ENCODE measurements around the gene ADI1. TPM values are rescaled to one million over a fixed set of nuclear protein-coding genes. Genes with fewer than 3 reads are reported as not detected.

ADI1 gene
- total RNA-seq, 1 experiment from 2014 or later, result 69.2 TPM

DNA sequence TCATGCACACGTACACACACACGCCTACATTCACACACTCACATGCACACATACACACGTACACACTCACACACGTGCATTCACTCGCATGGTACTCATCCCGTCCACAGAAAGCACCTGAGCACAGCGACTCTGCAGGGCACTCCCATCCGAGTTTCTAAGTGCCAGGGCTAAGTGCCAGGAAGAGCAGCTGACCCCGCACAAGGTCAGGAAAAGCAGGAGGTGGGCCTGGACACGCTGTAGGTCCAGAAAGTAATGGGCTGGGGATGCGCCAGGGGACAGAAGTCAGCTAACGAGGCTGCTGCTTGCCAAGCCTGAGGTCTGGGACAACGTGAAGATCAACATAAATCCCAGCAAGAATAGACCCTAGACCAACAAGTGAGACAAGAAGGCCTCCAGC lies 15.8 kb downstream of the ADI1 start:
- Mint-ChIP-seq H3K27ac (ENCODE audit: unreplicated experiment) (no peak overlapping the region), H3K4me3 (ENCODE audit: unreplicated experiment) (no peak overlapping the region), H3K27me3 (ENCODE audit: insufficient read depth, unreplicated experiment) (no peaks in the 10 kb centered on the region), H3K4me1 (ENCODE audit: low read depth, unreplicated experiment) (peaks cover 6% of the 10 kb centered on the region), H3K9me3 (ENCODE audit: unreplicated experiment) (no peaks in the 10 kb centered on the region), H3K36me3 (ENCODE audit: insufficient read depth, unreplicated experiment) (peaks cover 70% of the 10 kb centered on the region)
- CTCF ChIA-PET, result no interaction called here
- BruUV-seq (replicated peaks), result no TSS peak
- intact Hi-C loops (cut with micrococcal nuclease; ENCODE audit: unreplicated experiment), result no loop called here
- peaks cover 2% of the 10 kb centered on the region; the same call in 1 of the 2 replicates for H3K36me3 ChIP-seq (ENCODE audit: control insufficient read depth, insufficient read depth, low read length)
- no peaks in the 10 kb centered on the region for H3K27me3 ChIP-seq (replicated peaks; ENCODE audit: control insufficient read depth, insufficient read depth, low read length)
- POLR2A ChIA-PET, result no interaction called here
- H3K4me3 ChIP-seq (ENCODE audit: low read depth, low read length), result no peak overlapping the region
- H3K9me3 ChIP-seq, result no peaks in the 10 kb centered on the region
- no peak for DNase-seq
- H3K4me1 ChIP-seq, result no peaks in the 10 kb centered on the region
- TF ChIP-seq, protein P1, sequence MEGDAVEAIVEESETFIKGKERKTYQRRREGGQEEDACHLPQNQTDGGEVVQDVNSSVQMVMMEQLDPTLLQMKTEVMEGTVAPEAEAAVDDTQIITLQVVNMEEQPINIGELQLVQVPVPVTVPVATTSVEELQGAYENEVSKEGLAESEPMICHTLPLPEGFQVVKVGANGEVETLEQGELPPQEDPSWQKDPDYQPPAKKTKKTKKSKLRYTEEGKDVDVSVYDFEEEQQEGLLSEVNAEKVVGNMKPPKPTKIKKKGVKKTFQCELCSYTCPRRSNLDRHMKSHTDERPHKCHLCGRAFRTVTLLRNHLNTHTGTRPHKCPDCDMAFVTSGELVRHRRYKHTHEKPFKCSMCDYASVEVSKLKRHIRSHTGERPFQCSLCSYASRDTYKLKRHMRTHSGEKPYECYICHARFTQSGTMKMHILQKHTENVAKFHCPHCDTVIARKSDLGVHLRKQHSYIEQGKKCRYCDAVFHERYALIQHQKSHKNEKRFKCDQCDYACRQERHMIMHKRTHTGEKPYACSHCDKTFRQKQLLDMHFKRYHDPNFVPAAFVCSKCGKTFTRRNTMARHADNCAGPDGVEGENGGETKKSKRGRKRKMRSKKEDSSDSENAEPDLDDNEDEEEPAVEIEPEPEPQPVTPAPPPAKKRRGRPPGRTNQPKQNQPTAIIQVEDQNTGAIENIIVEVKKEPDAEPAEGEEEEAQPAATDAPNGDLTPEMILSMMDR (IDR thresholded peaks at IDR 0.05; ENCODE audit: insufficient read depth in 1 of 2, low read depth in 1 of 2, low read length in 1 of 2, severe bottlenecking in 1 of 2, unreplicated experiment in 1 of 2), result no peak

DNA sequence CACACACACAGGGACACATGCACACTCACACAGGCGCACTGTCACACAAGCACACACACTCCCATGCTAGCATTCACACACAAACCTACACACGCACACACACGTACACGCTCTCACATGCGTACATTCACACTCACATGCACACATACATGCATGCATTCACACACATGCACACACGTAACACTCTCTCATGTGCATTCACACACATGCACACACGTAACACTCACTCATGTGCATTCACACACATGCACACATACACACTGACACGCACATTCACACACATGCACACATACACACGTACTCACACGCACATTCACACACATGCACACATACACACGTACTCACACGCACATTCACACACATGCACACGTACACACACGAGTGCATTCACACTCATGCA lies 16.3 kb downstream of the ADI1 start:
- Mint-ChIP-seq H3K27ac (ENCODE audit: unreplicated experiment) (no peak overlapping the region), H3K9me3 (ENCODE audit: unreplicated experiment) (no peaks in the 10 kb centered on the region), H3K4me3 (ENCODE audit: unreplicated experiment) (no peak overlapping the region), H3K4me1 (ENCODE audit: low read depth, unreplicated experiment) (peaks cover 6% of the 10 kb centered on the region), H3K27me3 (ENCODE audit: insufficient read depth, unreplicated experiment) (no peaks in the 10 kb centered on the region), H3K36me3 (ENCODE audit: insufficient read depth, unreplicated experiment) (peaks cover 70% of the 10 kb centered on the region)
- ChIA-PET CTCF (no interaction called here), POLR2A (no interaction called here)
- H3K27me3 ChIP-seq (replicated peaks; ENCODE audit: control insufficient read depth, insufficient read depth, low read length), result no peaks in the 10 kb centered on the region
- peaks cover 2% of the 10 kb centered on the region; the same call in 1 of the 2 replicates for H3K36me3 ChIP-seq (ENCODE audit: control insufficient read depth, insufficient read depth, low read length)
- intact Hi-C loops (cut with micrococcal nuclease; ENCODE audit: unreplicated experiment), result no loop called here
- H3K4me3 ChIP-seq (ENCODE audit: low read depth, low read length), result no peak overlapping the region
- H3K4me1 ChIP-seq, result no peaks in the 10 kb centered on the region
- no peak for DNase-seq
- BruUV-seq (replicated peaks), result no TSS peak
- H3K9me3 ChIP-seq, result no peaks in the 10 kb centered on the region
- TF ChIP-seq, protein P1 (IDR thresholded peaks at IDR 0.05; ENCODE audit: insufficient read depth in 1 of 2, low read depth in 1 of 2, low read length in 1 of 2, severe bottlenecking in 1 of 2, unreplicated experiment in 1 of 2), result no peak

GRCh38 chr2:3500326-3500899 lies 18.9 kb downstream of the ADI1 start:
- no peaks in the 10 kb centered on the region for H3K4me1 ChIP-seq
- DNase-seq, result no peak
- Mint-ChIP-seq H3K4me3 (ENCODE audit: unreplicated experiment) (no peak overlapping the region), H3K4me1 (ENCODE audit: low read depth, unreplicated experiment) (no peaks in the 10 kb centered on the region), H3K27ac (ENCODE audit: unreplicated experiment) (no peak overlapping the region), H3K36me3 (ENCODE audit: insufficient read depth, unreplicated experiment) (peaks cover 69% of the 10 kb centered on the region), H3K27me3 (ENCODE audit: insufficient read depth, unreplicated experiment) (no peaks in the 10 kb centered on the region), H3K9me3 (ENCODE audit: unreplicated experiment) (no peaks in the 10 kb centered on the region)
- H3K4me3 ChIP-seq (ENCODE audit: low read depth, low read length), result no peak overlapping the region
- TF ChIP-seq, protein P1 (IDR thresholded peaks at IDR 0.05; ENCODE audit: insufficient read depth in 1 of 2, low read depth in 1 of 2, low read length in 1 of 2, severe bottlenecking in 1 of 2, unreplicated experiment in 1 of 2), result no peak
- ChIA-PET CTCF (no interaction called here), POLR2A (no interaction called here)
- no peaks in the 10 kb centered on the region for H3K9me3 ChIP-seq
- no TSS peak for BruUV-seq (replicated peaks)
- H3K27me3 ChIP-seq (replicated peaks; ENCODE audit: control insufficient read depth, insufficient read depth, low read length), result no peaks in the 10 kb centered on the region
- peaks cover 2% of the 10 kb centered on the region; the same call in 1 of the 2 replicates for H3K36me3 ChIP-seq (ENCODE audit: control insufficient read depth, insufficient read depth, low read length)
- intact Hi-C loops (cut with micrococcal nuclease; ENCODE audit: unreplicated experiment), result no loop called here

Data from Caco-2 (cell line).